ENCODE data around the gene ZPBP.

Gene ZPBP

DNA sequence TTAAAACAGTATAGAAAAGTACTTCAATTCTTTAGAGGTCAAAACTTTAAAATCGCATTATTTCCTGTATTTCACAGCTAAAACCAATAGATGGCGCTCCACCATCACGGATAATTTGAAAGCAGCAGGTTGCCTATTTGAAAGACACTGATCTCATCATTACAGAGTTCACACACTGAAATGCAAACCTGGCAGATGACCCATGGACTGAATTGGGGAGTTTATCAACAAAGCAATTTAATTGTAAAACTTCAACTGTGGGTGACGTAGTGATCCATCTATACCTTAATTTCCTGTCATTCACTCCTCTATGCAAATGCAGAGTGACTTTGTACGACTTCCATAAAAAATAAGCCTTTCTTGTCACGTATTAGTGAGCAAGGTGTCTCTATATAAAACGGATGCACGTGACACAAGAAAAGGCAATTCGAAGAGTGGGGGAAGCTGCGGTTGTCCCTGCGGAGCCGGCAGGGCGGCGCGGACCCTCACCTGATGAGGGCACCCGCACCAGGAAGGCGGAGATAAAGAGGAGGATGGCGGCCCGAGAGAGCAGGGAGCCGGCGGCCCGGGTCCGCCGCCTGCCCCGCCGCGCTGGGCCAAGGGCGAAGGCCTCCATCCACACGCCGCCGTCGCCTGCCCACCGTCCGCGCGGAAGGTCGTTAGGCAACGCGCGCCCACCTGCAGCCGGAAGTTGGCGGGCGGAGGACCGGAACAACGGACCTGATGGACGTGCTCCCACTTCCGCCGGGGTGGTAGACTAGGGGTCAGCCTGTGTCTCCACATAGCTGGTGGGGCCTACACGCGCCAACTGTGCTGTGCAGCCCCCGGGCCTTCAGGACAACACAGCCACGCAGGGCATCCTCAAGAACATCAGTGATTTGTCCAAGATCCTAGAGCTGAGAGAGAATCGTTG lies at the start of gene ZPBP:
ZPBP (minus strand) TSS at position 668 of the 913 bp plus-strand sequence; CDS start at position 616, 52 bp downstream.
- H3K4me3 ChIP-seq (replicated peaks in 1 of 2; ENCODE audit: low read depth in 2 of 2, low read length in 2 of 2): peak within 1 kb of the TSS in 1 of 2 donors; percentile 11
- DNase-seq (ENCODE audit: low read depth in 2 of 2): peak; percentile 40 to 47
- TF ChIP-seq CTCF (IDR thresholded peaks at IDR 0.05; ENCODE audit: low read depth, low read length): peak; percentile 58

DNA sequence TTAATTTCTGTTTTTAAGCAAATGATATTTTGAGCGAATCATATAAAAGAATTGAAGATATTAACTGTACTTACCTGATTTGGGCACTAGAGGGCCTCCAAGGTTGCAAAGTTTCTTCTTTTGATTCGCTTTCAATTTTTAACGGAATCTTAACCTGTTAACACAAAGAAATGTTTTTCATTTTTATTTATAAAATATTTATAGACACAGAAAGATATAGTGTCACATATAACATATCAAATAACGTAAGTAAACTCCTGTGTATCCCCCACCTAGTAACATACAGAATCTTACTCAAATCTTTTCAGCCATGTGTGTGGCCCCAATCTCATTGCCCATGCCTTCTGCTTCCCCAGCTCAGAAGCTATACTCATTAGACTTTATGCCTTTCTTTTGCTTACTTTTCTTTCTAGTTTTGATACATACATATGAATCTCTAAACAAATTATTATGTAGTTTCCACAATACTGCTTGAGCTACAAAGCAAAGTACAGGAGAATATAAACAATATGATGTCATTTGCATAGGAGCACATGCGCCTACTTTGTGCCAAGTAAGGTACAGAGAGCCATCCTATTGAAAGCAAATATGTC lies 49.5 kb upstream of the ZPBP start:
- peak; percentile 54 for DNase-seq (ENCODE audit: low read depth in 2 of 2)
- peak; percentile 58 for TF ChIP-seq CTCF (IDR thresholded peaks at IDR 0.05; ENCODE audit: low read depth, low read length)
- no peak overlapping the region for H3K4me3 ChIP-seq (replicated peaks in 1 of 2; ENCODE audit: low read depth in 2 of 2, low read length in 2 of 2)

GRCh38 chr7:50141854-50142253 lies 48.8 kb upstream of the ZPBP start:
- no peak for TF ChIP-seq CTCF (IDR thresholded peaks at IDR 0.05; ENCODE audit: low read depth, low read length)
- no peak overlapping the region for H3K4me3 ChIP-seq (replicated peaks in 1 of 2; ENCODE audit: low read depth in 2 of 2, low read length in 2 of 2)
- DNase-seq (ENCODE audit: low read depth in 2 of 2): no peak

- no peak overlapping the region for H3K4me3 ChIP-seq (replicated peaks in 1 of 2; ENCODE audit: low read depth in 2 of 2, low read length in 2 of 2)
- DNase-seq (ENCODE audit: low read depth in 2 of 2): no peak
- TF ChIP-seq CTCF (IDR thresholded peaks at IDR 0.05; ENCODE audit: low read depth, low read length): no peak
These were observed 48.1 kb upstream of the ZPBP start for GRCh38 chr7:50141131-50141530.

- no peak for TF ChIP-seq CTCF (IDR thresholded peaks at IDR 0.05; ENCODE audit: low read depth, low read length)
- DNase-seq (ENCODE audit: low read depth in 2 of 2): no peak
- H3K4me3 ChIP-seq (replicated peaks in 1 of 2; ENCODE audit: low read depth in 2 of 2, low read length in 2 of 2): no peak overlapping the region
These were observed 47.6 kb upstream of the ZPBP start for GRCh38 chr7:50140688-50141087.

- H3K4me3 ChIP-seq (replicated peaks in 1 of 2; ENCODE audit: low read depth in 2 of 2, low read length in 2 of 2): no peak overlapping the region
- no peak for DNase-seq (ENCODE audit: low read depth in 2 of 2)
- no peak for TF ChIP-seq CTCF (IDR thresholded peaks at IDR 0.05; ENCODE audit: low read depth, low read length)
These were observed 45.1 kb upstream of the ZPBP start for GRCh38 chr7:50138101-50138500.
